Upper lobe of left lung (tissue), 6 donors: ENCODE measurements around the gene PAIP2. TPM values are rescaled to one million over a fixed set of nuclear protein-coding genes. Genes with fewer than 3 reads are reported as not detected.
A peak's percentile ranks its signal among the peaks of the same experiment; 100 is the strongest.
"Not testable (repeated sequence)": the region's sequence is repeated elsewhere in the genome, so short reads cannot be mapped to it uniquely, and the experiment has no call there.

Experiments used
- ATAC-seq, 2 donors: fragments of 200-7000 bp; cut with Tn5 transposase; one replicate each; pipeline ENCODE4 v1.9.1; 2022; ENCODE audit warnings: mild to moderate bottlenecking in 2 of 2, moderate library complexity in 2 of 2; ENCODE audit not compliant: low FRiP score in 2 of 2
- DNase-seq, 2 donors: peaks; one replicate each; pipeline ENCODE4 v3.0.0-alpha.2; 2019 to 2020
- H3K27ac ChIP-seq, 4 donors: fragments of 200-600 bp; sonication (generic); one replicate each; pipeline ENCODE4 v1.5.1; 2016 to 2019
- H3K27me3 ChIP-seq, 4 donors: fragments of 200-600 bp; sonication (generic); one replicate each; pipeline ENCODE4 v1.5.1; 2017 to 2019
- H3K36me3 ChIP-seq, 4 donors: fragments of 200-600 bp; sonication (generic); one replicate each; pipeline ENCODE4 v1.5.1; 2016 to 2019
- H3K4me1 ChIP-seq, 4 donors: fragments of 200-600 bp; sonication (generic); one replicate each; pipeline ENCODE4 v1.5.1; 2018 to 2019
- H3K4me3 ChIP-seq, 4 donors: fragments of 200-600 bp; sonication (generic); one replicate each; pipeline ENCODE4 v1.5.1; 2017 to 2019; ENCODE audit warnings: mild to moderate bottlenecking in 2 of 4, moderate library complexity in 1 of 4
- H3K9me3 ChIP-seq, 4 donors: fragments of 200-600 bp; sonication (generic); one replicate each; pipeline ENCODE4 v1.5.1; 2018 to 2019
- EP300 ChIP-seq, 4 donors: sonication (generic); formaldehyde crosslinking; IDR thresholded peaks; one replicate each; pipeline ENCODE4 v1.5.1; 2017; ENCODE audit warnings: antibody characterized with exemption in 4 of 4, control low read depth in 2 of 4
- POLR2A ChIP-seq, 4 donors: fragments of 450-650 bp; IDR thresholded peaks; one replicate each; pipeline ENCODE4 v1.5.1; 2016 to 2017; ENCODE audit warnings: antibody characterized with exemption in 4 of 4, mild to moderate bottlenecking in 2 of 4
- POLR2AphosphoS5 ChIP-seq, 2 donors: sonication (generic); formaldehyde crosslinking; IDR thresholded peaks; one replicate each; pipeline ENCODE4 v1.5.1; 2017; ENCODE audit warnings: antibody characterized with exemption in 2 of 2
- WGBS, 2 donors: methylation state at CpG; one replicate each; pipeline ENCODE4 v1.1.5; 2017 to 2018; 5-methylcytosine and 5-hydroxymethylcytosine counted together
- total RNA-seq, 6 donors: library from RNA; depleted of rRNA in 4 of 6; stranded (reverse); fragments of >200 nt in 4 of 6; gene quantifications; one replicate each; pipeline versions ENCODE4 v1.1.0 to v1.2.1, GENCODE V29; 2016 to 2021
- TF ChIP-seq, protein P1 (sequence below), 6 experiments: fragments of 450-650 bp in 4 of 6; fragments of 200-600 bp in 2 of 6; sonication (generic) in 2 of 6; IDR thresholded peaks; one replicate each; pipeline ENCODE4 v1.5.1; 2016 to 2019; ENCODE audit warnings: antibody characterized with exemption in 6 of 6
- donor health status: DM: no; HTN: no; CAD: no; lungs with moderate emphysema.
- donor health status: DM: no; HTN: yes; CAD: no; lungs with severe emphysema.

PAIP2 gene
- total RNA-seq, 6 donors from 2014 or later, result 36.7 to 103 (median 67.8) TPM

DNA sequence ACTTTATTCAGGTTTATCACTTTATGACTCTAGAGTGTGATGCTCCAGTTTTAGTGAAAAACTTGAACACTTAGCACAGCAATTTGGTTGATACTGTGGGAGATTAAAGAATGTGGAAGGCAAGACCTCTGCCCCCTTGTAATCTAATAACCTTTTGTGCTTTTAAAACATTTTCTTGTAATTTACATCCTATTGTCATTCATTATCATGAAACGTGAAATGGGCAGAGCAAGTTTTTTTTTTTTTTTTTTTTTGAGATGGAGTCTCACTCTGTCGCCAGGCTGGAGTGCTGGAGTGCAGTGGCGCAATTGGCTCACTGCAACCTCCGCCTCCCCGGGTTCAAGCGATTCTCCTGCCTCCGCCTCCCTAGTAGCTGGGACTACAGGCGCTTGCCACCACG is 1.8 kb downstream of the PAIP2 start:
- ATAC-seq (no peak), DNase-seq (no peak)
- TF ChIP-seq POLR2A (IDR thresholded peaks at IDR 0.05) (no peak), POLR2AphosphoS5 (IDR thresholded peaks at IDR 0.05) (no peak), EP300 (IDR thresholded peaks at IDR 0.05) (no peak)
- TF ChIP-seq, protein P1, sequence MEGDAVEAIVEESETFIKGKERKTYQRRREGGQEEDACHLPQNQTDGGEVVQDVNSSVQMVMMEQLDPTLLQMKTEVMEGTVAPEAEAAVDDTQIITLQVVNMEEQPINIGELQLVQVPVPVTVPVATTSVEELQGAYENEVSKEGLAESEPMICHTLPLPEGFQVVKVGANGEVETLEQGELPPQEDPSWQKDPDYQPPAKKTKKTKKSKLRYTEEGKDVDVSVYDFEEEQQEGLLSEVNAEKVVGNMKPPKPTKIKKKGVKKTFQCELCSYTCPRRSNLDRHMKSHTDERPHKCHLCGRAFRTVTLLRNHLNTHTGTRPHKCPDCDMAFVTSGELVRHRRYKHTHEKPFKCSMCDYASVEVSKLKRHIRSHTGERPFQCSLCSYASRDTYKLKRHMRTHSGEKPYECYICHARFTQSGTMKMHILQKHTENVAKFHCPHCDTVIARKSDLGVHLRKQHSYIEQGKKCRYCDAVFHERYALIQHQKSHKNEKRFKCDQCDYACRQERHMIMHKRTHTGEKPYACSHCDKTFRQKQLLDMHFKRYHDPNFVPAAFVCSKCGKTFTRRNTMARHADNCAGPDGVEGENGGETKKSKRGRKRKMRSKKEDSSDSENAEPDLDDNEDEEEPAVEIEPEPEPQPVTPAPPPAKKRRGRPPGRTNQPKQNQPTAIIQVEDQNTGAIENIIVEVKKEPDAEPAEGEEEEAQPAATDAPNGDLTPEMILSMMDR (IDR thresholded peaks at IDR 0.05), result no peak
- peaks cover 0 to 7% (median 0%) of the 10 kb centered on the region in 4 donors for H3K36me3 ChIP-seq
- no peaks in the 10 kb centered on the region for H3K27me3 ChIP-seq
- peaks cover 27 to 45% (median 36%) of the 10 kb centered on the region in 4 donors for H3K4me1 ChIP-seq
- 84 to 86% methylated on average over 9 of the region's 9 CpGs for WGBS, 2 donors
- H3K4me3 ChIP-seq, result peak overlapping the region in 3 of 4 donors; percentile 71 to 89 (median 88)
- H3K9me3 ChIP-seq, result no peaks in the 10 kb centered on the region
- no peak overlapping the region for H3K27ac ChIP-seq

DNA sequence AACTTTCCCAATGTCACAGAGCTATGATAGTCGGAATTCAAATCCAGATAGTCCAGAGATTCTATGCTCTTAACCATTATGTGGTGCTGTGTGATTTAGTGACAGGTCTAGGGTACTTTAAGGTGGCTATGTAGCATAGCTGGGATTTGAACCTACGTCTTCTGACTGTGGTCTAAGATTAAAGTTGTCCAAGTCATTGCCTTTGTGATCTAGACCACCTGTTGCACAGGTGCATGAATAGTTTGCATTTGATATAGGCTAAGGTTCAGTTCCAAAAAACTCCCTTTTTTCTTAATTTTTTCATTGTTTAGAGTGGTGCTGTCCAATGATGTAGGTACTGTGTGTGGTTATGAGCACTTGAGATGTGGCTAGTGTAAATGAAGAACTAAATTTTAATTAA is 2.5 kb downstream of the PAIP2 start:
- Histone ChIP-seq H3K36me3 (peaks cover 0 to 7% (median 0%) of the 10 kb centered on the region in 4 donors), H3K27me3 (no peaks in the 10 kb centered on the region), H3K4me3 (no peak overlapping the region), H3K9me3 (no peaks in the 10 kb centered on the region), H3K4me1 (peaks cover 27 to 52% (median 38%) of the 10 kb centered on the region in 4 donors), H3K27ac (no peak overlapping the region)
- no peak for TF ChIP-seq POLR2AphosphoS5 (IDR thresholded peaks at IDR 0.05)
- TF ChIP-seq EP300 (IDR thresholded peaks at IDR 0.05), result no peak
- TF ChIP-seq, protein P1 (IDR thresholded peaks at IDR 0.05), result no peak
- TF ChIP-seq POLR2A (IDR thresholded peaks at IDR 0.05), result no peak
- 72 to 90% methylated on average over 2 of the region's 2 CpGs for WGBS, 2 donors
- DNase-seq (no peak), ATAC-seq (no peak)

DNA sequence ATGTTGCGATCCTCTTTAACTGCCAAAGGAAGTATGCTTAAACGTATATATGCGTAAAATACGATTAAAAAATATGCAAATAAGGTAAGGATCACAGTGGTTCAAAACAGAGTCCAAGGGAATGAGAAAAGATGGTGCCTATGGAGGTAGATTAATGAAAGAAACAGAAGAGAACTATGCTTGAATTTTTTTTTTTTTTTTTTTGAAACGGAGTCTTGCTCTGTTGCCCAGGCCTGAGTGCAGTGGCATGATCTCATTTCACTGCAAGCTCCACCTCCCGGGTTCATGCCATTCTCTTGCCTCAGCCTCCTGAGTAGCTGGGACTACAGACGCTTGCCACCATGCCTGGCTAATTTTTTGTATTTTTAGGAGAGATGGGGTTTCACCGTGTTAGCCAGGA is 3.8 kb downstream of the PAIP2 start:
- peaks cover 31 to 65% (median 40%) of the 10 kb centered on the region in 4 donors for H3K4me1 ChIP-seq
- not testable (repeated sequence) for H3K9me3 ChIP-seq, ATAC-seq, DNase-seq, H3K36me3 ChIP-seq, H3K4me3 ChIP-seq, H3K27me3 ChIP-seq, H3K27ac ChIP-seq
- 96 to 97% methylated on average over 8 of the region's 8 CpGs for WGBS, 2 donors

DNA sequence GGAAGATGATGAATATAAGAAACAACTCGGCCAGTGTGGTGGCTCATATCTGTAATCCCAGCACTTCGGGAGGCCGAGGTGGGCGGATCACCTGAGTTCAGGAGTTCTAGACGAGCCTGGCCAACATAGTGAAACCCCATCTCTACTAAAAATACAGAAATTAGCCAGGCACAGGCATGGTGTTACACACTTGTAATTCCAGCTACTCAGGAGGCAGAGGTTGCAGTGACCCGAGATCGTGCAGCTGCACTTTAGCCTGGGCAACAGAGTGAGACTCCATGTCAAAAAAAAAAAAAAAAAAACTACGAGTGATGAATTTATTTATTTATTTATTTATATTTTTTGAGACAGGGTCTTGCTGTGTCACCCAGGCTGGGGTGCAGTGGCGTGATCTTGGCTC is 6.2 kb downstream of the PAIP2 start:
- not testable (repeated sequence) for DNase-seq, H3K36me3 ChIP-seq, ATAC-seq, H3K27ac ChIP-seq, H3K27me3 ChIP-seq, H3K9me3 ChIP-seq, H3K4me3 ChIP-seq
- WGBS, 2 donors, result 93 to 94% methylated on average over 9 of the region's 9 CpGs
- peaks cover 22 to 54% (median 30%) of the 10 kb centered on the region in 4 donors for H3K4me1 ChIP-seq

DNA sequence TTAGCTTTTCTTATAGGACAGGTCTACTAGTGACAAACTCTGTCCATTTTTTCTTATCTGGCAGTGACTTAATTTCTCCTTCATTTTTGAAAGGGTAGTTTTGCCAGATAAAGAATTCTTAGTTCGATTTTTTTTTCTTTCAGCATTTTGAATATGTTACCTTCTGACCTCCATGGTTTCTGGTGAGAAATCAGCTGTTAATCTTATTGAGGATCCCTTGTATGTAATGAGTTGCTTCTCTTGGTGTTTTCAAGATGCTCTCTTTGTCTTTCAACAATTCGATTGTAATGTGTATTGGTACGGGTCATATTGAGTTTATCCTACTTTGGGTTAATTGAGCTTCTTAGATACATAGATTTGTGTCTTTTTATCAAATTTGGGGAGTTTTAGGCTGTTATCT is 12.5 kb downstream of the PAIP2 start:
- ATAC-seq (no peak), DNase-seq (no peak)
- H3K9me3 ChIP-seq, result no peaks in the 10 kb centered on the region
- WGBS, 2 donors, result 93 to 98% methylated on average over 3 of the region's 3 CpGs
- H3K27me3 ChIP-seq, result no peaks in the 10 kb centered on the region
- peaks cover 0 to 17% (median 10%) of the 10 kb centered on the region in 4 donors for H3K4me1 ChIP-seq
- no peak overlapping the region for H3K27ac ChIP-seq
- TF ChIP-seq, protein P1 (IDR thresholded peaks at IDR 0.05), result no peak
- peaks cover 0 to 14% (median 0%) of the 10 kb centered on the region in 4 donors for H3K36me3 ChIP-seq
- H3K4me3 ChIP-seq, result no peak overlapping the region

DNA sequence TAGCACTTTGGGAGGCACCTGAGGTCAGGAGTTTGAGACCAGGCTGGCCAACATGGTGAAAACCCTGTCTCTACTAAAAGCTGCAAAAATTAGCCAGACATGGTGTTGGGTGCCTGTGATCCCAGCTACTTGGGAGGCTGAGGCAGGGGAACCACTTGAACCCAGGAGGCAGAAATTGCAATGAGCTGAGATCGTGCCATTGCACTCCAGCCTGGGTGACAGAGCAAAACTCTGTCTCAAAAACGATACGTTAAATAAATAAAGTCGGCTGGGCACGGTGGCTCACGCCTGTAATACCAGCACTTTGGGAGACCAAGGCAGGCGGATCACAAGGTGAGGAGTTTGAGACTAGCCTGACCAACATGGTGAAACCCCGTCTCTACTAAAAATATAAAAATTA is 14.2 kb downstream of the PAIP2 start:
- H3K4me3 ChIP-seq, H3K27ac ChIP-seq, H3K9me3 ChIP-seq, DNase-seq, H3K27me3 ChIP-seq, ATAC-seq: not testable (repeated sequence)
- WGBS, 2 donors, result 87 to 95% methylated on average over 8 of the region's 8 CpGs
- H3K4me1 ChIP-seq, result peaks cover 0 to 13% (median 0%) of the 10 kb centered on the region in 4 donors
- H3K36me3 ChIP-seq, result peaks cover 0 to 14% (median 0%) of the 10 kb centered on the region in 4 donors
